Germinal center (tissue), 1 donor: ENCODE results near the gene MUSTN1.

Source experiments
- DNase-seq: peaks from one replicate; pipeline ENCODE4 v3.0.0; 2012; ENCODE audit warnings: mixed read lengths, low spot score

MUSTN1 gene

DNA sequence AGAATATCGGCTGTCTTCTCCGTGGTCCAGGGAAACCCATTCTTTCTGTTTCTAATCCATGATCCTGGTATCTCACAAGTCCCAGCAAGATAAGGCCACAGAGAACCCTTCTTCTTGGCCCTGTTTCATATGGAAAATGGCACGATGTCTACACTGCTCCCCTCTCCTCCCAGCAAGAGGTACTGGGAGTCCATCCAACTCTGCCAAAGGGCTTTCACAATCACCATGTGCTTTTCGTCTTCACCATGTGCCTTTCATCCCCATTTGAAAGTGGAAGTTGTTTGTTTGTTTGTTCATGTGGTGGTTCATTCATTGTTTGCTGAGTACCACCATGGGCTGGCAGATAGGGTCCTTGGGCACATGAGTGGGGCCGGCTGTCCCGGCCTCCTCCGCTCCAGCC, 34.7 kb downstream of the MUSTN1 start:
- DNase-seq = no peak

DNA sequence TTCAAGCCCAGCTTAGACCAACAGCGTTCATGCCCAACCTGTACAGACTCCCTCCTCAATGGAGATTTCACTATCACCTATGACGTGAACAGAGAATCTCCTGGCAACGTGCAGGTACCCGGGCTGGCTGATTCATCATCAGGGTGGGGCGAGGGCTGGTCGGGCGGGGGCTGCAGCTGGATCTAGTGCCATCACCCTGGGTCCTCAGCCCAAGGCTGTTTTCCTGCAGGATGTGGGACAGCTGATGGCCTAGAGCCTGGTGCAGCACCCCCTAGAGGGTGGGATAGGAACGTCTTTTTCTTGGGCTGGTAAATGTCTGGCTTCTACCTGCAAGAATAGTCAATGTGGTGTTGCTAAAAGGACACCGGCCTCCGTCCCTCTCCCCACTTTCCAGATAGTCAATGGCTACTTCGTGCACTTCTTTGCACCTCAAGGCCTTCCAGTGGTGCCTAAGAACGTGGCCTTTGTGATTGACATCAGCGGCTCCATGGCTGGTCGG, 35.8 kb downstream of the MUSTN1 start:
- peak; percentile 60 for DNase-seq

DNA sequence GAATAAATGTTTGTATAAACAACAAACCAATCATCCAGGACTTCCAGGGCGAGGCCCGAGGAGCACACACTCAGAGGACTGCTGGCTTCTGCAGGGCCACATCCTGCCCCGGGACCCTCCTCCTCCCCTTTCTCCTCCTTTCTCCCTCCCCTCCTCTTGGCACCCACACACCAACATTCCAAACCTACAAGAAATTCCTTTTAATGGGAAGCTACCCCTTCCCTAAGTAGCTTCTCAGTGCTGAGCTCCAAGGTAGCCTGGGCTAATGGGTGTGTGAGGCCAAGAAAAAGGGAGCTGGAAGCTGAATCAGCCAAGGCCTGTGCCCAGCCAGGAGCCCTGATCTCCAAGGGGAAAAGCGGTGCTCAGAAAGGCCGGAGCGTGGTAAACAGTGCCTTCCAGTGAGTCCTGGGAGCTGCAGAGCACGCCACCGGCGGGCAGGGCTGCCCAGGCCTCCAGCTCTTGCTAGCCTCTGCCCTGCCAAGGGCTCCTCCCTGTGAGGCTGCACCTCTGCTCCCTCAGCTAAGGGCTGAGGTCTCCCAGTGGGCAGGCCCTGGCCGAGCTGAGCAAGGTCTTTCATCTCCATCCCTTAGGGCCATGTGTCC, 36.3 kb downstream of the MUSTN1 start:
- DNase-seq = no peak

DNA sequence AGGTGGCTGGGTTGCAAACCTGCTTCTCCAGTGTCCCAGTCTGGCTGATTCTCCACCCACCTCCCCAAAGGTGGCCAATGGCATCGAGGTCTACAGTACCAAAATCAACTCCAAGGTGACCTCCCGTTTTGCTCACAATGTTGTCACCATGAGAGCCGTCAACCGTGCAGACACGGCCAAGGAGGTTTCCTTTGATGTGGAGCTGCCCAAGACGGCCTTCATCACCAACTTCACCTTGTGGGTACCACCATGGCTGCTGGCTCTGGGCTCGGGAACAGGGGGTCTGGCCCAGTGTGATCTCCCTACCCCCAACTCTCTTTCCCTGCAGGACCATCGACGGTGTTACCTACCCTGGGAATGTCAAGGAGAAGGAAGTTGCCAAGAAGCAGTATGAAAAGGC, 38.4 kb downstream of the MUSTN1 start:
- no peak for DNase-seq

DNA sequence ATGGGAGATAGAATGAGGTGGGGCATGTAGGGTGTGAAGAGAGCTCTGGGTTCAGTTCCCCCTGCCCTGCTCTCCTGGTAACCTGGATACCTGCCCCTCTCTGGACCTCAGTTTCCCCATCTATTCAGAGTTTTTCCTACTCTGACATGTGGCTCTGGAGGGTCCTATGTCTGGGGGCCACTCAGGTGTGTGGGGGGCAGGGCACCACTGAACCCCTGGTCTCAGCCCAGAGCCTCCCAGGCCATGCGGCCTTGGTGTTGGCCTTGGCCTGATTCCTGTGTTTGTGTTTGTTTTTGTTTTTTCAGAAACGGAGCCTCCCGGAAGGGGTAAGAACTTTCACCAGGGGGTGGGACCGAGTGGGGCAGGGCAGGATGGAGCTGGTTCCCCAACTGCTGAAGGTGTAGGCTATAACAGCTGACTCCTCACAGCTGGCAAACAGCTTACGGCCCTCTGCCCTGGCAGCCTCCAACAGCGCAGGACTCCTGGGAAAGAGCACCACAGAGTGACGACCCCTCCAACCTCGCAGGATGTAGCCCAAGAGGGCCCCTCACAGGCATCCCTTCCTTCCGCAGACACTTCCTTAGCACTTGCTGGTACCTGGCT, 39.4 kb downstream of the MUSTN1 start:
- DNase-seq = no peak

DNA sequence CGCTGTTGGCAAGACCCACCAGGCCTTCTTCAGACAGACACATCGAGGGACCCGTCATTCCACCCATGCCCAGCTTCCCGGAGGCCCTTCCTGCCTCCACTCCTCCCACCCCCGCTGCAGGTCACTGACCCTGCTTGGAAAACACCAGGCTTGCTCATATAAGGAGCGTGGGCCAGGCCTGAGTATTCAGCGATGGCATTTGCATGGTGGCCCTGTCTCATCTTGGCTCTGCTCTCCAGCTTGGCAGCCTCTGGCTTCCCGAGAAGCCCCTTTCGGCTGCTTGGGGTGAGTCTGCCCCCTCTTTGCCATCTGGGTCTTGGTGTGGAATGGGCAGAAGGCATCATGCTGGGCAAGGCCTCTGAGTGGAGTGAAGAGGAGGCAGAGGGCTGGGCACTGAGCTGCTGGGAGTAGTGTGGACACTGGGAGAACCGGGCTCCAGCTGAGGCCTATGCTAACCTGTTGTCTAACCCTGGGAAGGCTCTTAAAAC, 40.2 kb downstream of the MUSTN1 start, which contains the start of gene ITIH3:
ITIH3 (plus strand) TSS at position 185 of the 488 bp plus-strand sequence; CDS start at position 193, 8 bp downstream.
- DNase-seq = no peak

DNA sequence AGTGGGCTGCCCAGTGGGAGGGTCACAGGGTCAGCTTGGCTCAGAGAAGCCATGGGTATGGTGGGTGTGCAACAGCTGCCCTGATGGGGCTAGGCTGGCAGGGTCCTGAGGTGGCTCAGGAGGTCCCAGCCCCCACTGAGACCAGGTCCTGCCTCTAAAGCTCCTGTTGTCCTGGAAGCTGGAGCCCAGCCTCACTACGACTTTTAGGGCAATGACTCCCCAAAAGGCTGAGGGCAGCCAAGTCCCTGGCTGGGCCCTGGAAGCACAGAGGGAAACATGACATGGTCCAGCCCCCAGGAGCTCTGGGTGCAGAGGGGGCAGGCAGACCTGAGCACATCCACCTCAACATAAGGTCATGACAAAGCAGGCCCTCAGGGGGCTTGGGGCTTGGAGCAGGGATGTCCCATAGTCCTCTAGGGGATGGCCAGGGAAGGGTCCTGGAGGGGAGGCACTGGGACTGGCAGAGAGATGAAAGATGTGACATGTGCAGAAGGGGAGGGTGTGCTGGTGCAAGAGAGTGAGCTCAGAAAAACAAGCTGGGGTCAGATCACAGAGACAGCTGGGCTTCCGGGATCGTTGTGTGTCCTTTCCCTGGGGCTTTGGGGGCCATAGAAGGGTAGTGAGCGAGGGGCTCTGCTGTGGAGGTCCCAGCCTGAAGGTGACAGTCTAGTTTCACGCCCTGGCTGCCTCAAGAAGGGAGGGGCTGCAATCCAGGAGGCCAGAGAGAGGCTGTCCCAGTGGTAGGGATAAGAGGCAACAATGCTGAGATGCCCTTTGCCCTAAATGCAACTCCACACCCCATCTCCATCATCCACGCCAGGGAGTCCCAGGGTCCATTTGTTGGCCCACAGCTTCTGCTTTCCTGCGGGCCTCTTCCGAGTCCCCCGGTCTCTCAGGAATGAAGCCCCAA, 40.9 kb downstream of the MUSTN1 start:
- no peak for DNase-seq

DNA sequence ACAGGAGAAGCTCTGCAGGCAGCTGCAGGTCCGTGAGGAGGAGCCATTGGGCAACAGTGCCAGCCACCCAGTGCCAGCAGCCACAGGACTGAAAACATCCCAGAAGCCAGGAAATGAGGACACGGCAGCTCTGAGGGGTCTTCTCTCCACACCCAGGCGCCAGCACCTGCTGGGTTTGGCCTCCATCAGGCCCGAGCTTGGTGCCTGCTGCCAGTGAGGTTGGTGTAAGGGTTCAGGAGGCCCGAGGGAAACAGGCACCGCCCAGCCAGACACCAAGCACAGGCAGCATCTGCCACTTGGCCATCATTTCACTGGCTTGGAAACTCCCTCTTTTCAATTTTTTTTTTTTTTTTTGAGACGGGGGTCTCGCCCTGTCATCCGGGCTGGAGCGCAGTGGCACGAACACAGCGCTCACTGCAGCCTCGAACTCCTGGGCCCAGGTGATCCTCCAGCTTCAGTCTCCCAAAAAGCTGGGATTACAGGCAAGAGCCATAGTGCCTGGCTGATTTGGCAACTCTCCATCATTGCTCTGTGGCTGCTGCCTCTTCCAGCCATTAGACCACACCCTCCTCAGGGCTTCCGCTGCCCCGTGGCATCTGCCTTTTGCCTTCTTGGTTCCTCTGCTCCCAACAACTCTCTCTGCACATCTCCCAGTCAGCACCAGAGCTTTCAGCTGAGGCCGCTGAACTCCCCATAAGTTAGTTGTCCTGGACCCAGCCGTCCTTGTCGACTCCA, 41.7 kb downstream of the MUSTN1 start:
- DNase-seq = no peak

DNA sequence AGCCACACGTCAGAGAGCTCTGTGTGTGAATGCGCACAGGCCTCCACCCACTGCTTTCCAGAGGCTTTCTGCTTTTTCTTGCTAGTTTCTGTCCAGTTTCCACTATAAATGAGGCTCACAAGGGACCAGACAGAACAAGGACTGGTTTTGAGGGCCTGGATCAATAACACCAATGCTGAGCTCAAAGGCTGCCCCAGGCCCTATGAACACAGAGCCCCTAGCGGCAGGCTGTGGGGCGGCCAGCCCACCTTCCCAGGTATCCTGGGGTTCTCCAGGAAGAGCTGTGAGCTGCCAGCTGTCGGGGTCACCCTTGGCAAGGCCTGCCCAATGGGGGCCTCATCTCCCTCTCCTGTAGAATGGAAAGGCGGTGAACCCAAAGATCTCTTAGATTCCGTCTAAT, 42.4 kb downstream of the MUSTN1 start:
- no peak for DNase-seq

DNA sequence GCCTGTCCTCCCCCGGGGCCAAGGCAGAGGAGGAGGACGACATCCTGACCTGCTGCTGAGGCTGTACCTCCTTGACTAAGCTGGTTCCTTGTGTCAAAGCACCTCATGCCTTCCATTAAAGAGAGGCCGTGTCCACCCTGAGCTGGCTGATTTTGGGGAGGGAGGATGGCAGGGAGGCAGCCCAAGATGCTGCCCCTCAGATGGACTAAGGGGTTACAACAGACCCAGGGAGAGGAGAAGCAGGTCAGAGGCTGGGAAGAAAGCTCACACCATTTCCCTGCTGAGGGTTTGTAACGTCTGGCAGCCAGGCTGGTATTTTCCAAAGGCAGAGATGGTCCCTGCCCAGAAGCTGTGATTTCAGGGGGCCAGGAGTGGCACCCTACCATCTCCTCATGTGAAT, 42.9 kb downstream of the MUSTN1 start:
- DNase-seq = no peak

DNA sequence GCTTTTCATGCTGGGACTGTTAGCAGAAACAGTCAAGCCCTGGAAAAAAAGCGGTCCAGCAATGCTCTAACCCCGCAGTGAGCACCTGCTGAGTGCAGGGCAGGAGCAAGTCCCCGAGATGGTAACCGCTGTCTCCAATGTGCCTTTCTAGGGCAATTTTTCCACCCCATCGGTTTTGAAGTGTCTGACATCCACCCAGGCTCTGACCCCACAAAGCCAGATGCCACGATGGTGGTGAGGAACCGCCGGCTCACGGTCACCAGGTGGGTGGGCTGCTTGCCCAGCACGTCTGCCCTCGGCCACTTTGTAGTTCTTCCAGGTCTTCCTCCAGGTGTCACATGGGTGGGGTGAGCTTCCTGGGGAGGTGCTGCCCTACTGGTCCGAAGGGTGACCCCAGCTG, 43.5 kb downstream of the MUSTN1 start:
- no peak for DNase-seq

DNA sequence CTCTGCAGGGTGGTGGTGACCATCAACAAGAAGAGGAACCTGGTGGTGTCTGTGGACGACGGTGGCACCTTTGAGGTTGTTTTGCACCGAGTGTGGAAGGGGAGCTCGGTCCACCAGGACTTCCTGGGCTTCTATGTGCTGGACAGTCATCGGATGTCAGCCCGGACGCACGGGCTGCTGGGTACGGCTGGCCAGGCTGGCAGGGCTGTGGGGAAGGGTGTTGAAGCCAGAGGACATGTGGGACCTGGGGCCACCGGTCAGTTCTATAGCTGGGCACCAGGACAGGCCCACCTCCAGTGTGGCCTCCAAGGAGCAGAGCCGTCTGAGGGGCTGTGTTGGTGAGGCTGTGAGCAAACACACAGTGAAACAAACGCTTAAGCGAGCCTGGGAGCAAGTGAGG, 44.1 kb downstream of the MUSTN1 start:
- DNase-seq = no peak

DNA sequence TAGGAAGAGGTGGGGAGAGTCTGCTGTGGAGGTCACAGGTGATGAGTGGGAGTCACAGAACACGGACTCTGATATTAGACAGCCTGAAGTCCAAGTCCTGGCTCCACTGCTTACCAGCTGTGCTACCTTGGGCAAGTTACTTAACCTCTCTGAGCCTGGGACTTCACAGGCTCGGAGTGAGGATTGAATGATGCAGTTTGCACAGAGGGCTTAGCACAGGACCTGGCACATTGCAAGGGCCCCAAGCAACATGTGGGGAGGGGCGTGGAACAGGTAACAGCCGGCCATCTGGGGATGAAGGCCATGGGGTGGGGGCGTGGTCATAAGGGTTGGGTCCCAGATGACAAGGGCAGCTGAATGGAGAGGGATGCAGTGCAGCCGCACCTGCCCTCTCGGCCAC, 44.5 kb downstream of the MUSTN1 start:
- no peak for DNase-seq

DNA sequence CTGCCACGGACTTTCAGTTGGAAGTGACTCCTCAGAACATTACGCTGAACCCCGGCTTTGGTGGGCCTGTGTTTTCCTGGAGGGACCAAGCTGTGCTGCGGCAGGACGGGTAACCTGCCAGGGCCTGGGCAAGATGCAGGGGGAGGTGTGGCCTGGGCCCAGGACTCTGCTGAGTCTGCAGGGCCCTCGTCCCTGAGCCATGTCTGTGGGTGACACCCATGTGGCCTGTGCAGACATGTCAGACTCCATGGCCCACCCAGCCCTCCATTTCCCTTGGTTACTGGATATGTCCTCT, 45.1 kb downstream of the MUSTN1 start:
- DNase-seq = no peak

DNA sequence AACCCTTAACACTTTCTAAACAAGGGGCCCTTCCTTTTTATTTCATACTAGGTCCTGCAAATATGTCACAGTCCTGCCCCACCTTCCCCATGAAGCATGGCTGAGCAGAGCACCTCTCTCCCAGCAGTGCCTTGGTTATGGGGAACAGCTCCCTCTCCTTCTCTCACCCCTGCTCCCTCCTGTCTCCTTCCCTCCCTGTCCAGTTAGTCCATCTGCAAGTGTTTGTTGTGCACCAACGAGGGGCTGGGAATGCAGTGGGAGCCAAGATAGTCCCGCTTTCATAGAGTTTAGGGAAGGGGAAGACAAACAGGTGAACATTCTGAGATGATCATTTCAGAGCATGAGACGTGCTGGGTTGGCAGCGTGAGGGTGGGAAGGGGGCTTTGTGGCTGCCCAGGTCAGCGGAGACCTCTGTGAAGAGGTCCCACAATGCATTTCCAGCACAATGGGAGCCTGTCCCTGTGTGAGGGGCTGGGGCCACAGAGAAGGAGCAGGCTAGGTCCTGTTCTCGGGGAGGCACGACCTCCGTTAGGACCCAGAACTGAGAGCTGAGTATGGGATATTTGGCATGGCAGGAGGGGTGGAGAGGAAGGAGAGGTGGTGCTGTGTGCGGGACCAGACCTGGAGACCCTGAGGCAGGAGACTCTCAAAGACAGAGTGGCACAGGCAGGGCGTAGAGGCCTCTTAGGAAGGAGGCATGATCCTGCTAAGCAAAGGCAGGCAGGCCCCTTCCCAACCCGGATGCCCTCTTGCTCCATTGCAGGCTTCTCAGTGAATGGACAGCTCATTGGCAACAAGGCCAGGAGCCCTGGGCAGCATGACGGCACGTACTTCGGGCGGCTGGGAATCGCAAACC, 45.7 kb downstream of the MUSTN1 start:
- DNase-seq = no peak

DNA sequence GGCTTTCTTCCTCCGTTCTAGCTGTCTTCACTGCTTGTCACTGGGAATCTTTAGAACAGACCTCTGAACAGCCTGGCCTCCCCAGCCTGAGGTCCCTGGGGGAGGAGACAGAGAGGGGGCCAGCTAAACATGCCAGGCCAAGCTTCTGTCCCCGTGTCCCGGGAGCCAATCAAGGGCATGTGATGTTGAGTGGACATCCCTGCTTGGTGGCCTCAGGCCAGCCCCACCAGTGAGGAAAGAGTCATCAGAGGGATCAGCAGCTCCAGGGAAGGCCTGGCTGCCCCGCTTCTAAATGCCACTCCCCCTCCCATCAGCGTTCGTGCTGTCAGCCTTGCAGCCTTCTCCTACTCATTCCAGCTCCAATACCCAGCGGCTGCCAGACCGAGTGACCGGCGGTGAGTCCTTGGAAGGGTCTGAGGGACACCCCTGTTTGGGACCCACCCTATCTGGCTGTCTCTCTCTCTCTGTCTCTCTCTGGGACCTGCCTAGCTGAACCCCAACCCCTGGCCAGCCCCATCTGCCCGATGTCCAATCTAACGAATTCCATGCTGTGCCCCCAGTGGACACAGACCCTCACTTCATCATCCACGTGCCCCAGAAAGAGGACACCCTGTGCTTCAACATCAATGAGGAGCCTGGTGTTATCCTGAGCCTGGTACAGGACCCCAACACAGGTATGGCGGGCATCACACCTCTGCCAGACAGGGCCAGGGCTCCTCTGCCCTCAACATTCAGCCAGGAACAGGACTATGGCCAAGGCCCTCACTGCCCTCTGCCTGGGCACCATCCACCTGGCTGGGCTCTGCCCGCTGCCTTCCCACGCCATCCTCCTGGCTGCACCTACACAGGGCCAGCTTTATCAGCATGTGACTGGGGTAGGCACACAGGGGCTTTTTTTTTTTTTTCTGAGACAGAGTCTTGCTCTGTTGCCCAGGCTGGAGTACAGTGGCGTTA, 46.9 kb downstream of the MUSTN1 start:
- DNase-seq = no peak

DNA sequence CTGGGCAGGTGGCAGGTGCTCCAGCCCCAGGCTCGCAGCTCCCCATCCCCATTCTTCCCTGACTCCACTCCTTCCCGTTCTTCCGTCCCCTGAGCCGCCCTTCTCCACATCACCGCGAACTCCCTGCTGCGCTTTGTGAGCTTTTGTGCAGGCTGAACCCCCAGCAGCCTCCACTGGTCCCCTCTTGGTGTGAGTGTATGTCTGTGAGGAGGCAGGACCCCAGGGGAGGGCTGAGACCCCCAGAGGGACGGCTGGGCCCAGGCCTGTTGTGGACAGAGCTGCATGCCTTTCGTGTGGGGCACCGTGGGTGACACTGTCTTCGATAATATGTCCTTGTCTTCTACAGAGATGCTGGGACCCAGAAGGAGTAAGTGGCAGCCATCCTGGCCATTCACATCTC, 47.6 kb downstream of the MUSTN1 start:
- no peak for DNase-seq

DNA sequence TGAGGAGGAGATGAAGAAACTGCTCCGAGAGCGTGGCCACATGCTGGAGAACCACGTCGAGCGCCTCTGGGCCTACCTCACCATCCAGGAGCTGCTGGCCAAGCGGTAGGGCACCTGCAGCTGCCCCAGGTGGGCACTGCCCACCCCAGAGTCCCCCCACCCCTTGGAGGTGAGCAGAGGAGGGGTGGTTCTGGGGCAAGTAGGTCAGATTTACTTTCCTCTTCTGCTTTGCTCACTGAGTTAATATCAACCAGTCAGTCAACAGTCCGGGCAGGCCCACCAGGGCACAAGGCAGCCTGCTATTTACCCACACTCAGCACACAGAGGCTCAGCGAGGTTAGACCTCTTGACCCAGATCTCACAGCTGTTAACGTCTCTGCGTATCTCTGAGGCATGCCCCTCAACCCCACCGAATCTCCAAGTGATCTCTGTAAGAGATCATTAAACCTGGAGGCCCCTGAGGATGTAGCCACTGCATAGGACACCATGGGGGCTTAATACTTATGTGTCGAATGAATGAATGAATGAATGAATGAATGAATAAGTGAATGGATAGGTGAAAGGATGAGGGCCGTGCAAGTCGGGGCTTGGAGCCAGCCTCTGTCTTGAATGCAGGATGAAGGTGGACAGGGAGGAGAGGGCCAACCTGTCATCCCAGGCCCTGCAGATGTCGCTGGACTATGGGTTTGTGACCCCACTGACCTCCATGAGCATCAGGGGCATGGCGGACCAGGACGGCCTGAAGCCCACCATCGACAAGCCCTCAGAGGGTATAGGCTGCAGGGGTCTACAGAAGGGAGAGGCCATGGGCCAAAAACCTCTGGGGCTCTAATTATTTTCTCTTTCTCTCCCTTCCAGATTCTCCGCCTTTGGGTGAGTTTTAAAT, 48.2 kb downstream of the MUSTN1 start:
- DNase-seq = no peak

DNA sequence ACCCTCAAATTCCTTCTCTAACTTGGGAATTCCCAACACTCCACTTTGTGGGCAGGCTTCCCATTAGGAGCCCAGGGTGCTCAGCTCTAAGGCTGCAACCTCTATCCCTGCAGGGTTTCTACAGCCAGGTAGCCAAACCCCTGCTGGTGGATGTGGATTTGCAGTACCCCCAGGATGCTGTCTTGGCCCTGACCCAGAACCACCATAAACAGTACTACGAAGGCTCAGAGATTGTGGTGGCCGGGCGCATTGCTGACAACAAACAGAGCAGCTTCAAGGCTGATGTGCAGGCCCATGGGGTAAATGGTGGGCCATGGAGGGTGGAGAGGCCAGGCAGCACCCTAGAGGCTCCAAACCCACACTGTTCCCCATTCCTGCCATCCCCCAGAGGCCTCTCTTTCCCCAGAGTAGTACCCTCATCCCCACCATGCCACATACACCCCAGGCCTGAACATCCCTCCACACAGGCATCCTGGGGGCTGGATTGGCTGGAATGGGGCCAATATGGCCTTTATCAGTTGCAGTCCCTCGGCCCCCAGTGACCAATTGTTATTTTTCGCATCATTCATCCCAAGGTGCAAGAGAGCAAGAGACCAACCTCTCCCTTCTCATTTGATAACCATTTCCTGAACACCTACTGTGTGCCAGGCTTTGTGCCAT, 49.8 kb downstream of the MUSTN1 start:
- DNase-seq = no peak
